ENCODE data around the gene SHROOM3.

The SHROOM3 gene

DNA sequence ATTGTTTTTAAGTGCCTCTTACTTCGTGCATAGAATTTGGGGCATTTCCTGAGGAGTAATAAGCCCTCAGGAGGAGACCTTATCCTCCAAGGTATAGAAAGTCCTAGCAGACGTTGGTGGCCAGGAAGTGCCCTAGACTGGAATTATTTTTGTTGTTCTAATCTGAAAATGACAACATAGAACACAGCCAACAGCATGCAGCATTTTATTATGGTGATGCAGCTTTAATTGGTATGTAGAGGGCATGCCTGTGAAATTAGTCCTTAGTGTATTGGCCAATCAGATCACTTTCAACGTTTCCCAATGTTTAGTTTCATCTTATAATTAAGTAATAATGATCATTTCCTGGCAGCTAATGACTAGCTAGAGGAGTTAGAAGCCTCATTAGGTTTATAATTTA, 199.2 kb downstream of the SHROOM3 start:
- DNase-seq: no peak

- DNase-seq: no peak
Measured at GRCh38 chr4:76637712-76638361, 202.8 kb downstream of the SHROOM3 start.

DNA sequence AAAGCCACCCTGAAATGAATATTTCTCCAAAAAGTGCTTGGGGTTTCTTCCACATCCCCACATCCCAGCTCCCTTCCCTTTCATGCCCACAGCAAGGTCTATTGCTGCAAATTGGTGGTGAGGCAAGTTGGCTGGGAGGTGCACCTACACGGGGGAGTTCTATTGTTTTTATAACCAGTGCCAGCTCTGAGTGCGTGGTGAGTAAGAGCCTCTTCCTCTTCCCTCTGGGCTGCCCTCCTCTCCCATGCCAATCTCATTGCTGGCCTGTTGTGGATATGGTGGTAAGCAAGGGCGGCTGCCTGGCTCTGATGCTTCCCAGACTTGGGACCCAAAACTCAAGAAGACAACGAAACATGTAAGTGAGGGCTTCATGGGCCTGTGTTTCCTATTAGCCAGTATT, 204.3 kb downstream of the SHROOM3 start:
- no peak for DNase-seq

DNA sequence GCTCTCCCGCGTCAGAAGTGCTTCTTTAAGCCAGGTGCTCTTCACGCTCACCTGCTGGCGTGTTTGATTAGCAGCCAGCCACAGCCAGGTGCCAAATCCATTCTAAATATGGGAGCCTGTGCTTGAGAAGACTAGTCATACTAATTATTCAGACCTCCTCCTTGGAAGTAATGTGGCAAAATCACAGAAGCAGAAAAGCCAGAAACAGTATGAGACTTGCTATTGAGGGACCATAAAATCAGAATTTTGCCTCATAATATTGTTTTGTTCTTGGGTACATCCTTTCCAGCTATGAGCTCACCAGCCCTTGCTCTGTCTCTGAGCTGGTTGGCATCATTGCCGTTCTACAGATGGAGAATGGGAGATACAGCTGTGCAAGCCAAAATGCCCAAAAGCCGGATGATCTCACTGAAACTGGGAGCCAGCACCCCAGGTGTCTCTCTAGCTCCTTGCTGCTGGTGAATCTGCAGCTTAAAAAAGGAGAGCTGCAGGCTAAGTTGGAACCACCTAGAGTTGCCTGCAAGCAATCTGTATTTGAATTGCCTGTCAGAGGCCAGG, 205.4 kb downstream of the SHROOM3 start:
- no peak for DNase-seq

DNA sequence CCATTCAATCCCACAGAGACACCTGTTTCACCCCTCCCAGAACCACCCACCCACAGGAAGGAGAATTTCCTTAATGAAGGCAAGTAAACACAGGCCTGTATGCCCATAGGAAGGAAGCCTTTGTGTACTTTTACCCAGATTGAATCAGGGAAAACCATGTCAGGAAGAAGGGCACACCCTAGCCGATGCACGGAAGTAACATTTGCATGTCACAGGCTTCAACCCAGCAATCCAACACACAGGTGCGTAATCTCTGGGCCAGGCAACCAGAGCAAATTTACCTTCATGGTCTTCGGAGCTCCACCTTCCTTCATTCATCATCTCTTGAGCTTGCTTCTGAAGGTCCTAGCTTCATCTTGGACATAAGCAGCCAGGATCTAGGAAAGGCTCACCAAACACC, 206.3 kb downstream of the SHROOM3 start:
- no peak for DNase-seq

GRCh38 chr4:76641758-76642157, 206.7 kb downstream of the SHROOM3 start:
- no peak for DNase-seq

DNA sequence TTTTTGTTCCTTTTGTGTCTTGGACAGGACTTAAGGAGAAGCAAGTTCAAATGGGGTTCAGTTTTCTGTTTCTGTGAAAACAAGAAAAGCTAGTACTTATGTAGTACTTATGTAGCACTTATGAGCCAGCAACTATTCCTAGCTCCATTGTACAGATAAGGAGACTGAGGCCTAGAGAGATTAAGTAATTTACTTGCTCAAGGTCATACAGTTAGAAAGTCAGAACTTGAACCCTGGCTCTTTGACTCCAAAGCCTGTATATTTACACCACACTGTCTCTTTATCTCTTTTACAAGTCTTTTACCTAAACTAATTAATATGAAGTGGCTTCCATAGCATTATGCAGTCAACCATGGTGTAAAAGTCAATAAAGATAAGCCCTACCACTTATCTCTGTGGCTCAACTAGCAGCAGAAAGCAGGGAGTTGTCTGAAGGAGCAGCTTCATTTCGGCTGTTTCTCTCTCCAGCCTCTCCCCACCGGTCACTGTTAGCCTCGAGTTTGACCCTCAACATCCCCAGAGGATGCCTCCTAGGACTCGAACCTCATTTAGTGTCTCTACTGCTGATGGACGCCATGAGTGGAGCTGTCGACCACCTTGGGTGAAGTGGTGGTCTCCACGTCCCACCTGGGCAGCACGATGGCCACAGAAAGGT, 209.9 kb downstream of the SHROOM3 start:
- no peak for DNase-seq

- no peak for DNase-seq
Measured at GRCh38 chr4:76649086-76649485, 214.1 kb downstream of the SHROOM3 start.

- no peak for DNase-seq
Measured at GRCh38 chr4:76651616-76652015, 216.6 kb downstream of the SHROOM3 start.

DNA sequence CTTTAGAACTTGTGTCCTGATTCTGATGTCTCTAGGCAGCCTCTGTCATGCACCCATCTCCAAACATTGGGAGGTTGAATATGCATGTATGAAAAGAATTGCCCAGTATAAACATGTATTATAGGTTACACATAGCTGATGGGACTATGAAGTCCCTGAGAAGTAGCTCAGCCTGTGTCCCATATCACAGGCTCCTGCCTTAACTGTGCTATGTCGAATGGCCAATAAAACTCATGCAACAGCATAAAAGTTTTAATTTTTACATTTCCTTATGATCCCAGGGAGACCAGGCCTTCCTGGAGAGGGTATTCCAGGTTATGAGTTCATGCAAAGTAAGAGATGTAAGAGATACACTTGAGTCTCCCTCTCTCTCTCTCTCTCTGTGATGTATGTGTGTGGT, 217.4 kb downstream of the SHROOM3 start:
- no peak for DNase-seq

DNA sequence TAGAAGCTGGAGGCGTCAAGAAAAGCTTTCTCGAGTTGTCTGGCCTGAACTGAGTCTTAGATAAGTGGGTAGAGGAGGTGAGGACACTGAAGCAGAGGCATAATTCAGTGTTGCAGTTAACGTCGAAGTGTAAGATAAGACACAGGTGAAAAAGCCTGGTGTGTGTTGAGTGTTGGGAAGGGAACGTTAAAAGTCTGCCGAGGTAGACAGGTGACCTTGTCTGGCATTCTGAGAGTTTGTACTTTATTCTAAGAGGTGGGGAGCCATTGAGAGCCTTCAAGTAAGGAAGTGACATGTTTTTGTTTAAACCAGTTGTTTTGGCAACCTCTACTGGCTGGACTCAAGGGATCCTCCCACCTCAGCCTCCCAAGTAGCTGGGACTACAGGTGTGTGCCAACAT, 219.1 kb downstream of the SHROOM3 start:
- DNase-seq: no peak

GRCh38 chr4:76654791-76655190, 219.8 kb downstream of the SHROOM3 start:
- no peak for DNase-seq

GRCh38 chr4:76655566-76656479, 220.8 kb downstream of the SHROOM3 start:
- DNase-seq: no peak

DNA sequence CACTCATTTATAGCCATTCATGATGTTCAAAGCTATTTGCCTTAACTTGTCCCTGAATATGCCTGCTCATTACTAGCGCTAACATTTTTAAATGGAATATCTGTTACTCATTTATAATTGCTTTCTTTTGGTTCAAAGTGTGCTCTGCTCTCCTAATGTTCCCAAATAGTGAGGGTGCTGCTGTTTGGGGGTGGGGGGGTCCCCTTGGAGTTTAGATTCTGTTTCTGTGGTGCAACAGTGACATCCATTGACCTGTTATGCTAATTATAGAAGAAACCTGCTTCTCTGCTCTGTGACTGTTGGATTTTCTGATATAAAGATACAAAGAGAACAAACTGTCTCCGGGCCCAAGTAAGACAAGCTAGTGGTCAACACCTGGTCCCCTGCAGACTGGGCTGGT, 222.4 kb downstream of the SHROOM3 start:
- no peak for DNase-seq

DNA sequence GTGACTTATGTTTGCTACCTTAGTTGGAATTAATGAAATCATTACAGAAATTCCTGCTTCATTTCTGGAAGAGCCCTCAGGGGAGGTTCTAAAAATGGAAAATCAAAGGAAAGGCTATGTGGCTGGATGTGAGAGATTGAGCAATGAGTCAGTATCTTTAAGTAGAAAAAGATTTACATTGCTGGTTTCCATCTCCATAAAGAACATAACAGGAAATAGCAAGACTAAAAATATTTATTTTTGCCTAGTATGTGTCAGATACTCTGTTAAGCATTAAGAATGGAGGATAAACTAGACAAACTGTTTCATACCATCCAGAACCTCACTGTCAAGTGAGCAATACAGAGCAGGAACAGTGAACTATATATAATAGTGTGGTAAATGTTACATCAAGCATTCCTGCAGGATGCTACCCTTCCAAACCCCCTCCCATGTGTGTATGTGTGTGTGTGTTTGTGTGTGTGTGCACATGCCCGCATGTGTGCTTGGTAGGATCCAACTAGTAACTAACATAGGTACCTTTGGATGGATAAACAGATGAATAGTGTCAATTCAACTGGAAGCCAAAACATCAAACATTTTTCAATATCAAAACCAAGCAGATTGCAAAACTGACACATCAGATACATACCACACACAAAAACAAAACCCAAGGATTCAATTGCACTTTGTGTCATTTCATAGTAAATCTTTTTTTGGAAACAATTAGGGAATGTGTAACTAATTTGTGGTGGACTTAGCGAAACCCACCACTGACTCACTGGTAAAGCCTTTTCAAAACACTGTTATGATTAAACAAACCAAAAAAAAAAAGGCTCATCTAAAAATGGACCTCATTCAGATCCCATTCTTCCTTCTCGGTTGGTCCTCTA, 223.4 kb downstream of the SHROOM3 start:
- DNase-seq: no peak

- DNase-seq: no peak
Measured at GRCh38 chr4:76659103-76659490, 224.1 kb downstream of the SHROOM3 start.

DNA sequence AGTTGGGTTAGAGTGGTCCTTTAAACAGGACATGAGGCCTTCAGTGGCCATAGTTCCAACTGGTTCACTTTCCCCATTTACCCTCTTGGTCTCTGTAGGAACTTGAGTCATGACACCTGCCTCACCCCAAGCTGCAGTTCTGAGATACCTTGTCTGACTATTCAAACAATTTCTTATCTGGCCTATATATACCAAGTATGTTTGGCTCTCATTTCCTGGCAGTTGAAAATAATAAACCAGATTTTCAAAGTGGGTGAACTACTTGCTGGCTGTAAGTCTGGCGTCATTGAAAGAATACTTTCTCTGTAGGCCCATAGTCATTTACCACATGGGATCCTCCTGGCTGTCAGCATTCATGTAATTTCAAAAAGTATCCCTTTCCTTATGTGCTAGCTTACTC, 228.8 kb downstream of the SHROOM3 start:
- no peak for DNase-seq

DNA sequence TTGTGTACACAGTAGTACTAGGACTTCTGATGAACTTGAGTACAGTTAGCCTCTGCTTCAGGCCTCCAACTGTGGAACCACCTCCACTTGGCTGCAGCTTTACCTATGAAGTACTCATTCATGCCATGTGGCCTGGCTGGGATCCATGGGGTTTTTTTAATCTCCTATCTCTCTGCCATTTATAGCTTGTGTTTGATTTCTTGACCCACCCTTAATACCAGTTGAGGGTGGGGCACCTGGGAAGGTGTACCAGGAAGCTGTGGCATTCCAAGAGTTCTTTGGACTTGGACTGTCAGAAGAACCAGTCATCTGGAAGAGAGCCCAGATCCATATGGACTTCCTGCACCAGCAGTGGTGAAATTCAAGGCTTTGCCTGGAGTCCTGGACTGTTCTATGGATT, 230.1 kb downstream of the SHROOM3 start:
- DNase-seq: no peak

DNA sequence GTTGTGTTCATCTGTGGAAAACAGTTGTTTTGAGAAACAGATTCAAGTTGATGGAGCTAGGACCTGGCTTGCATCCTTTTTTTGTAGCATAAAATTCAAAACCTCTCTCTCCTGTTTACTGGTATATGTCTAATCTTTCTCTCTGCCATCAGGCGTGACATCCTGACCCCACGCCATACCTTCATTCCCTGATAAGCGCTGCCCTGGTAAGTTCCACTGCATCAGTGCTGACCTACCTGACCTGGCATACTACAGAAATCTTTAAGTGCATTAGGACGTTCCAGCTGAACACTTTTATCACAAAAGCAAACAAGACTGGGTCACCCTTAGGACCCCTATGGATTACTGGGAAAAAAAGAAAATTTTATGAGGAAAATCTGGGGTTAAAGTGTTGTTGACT, 230.7 kb downstream of the SHROOM3 start:
- DNase-seq: no peak

- DNase-seq: no peak
Measured at GRCh38 chr4:76666944-76667532, 232.0 kb downstream of the SHROOM3 start.

- no peak for DNase-seq
Measured at GRCh38 chr4:76670631-76671030, 235.6 kb downstream of the SHROOM3 start.

DNA sequence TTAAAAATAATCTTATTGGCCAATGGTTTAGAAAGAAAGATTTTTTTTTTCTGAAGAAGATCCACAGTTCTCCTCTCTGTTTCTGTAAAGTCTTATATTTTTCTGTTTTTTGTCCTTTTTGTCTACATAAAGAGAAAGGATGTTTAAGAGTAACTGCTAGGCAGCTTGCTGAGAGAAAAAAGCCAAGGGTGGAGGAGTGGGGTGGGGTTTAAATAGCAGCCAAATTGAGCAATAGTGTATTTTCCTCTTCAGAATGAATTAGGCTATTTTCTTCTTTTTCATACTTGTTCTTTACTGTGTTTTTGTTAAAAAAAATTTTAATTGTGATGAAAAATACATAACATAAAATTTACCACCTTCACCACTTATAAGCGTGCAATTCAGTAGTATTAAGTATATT, 238.3 kb downstream of the SHROOM3 start:
- DNase-seq: no peak

Data from CD4-positive, alpha-beta T cell treated with Interleukin-17A for 1 hour (primary cell).